ENCODE results near the gene PBX4.

DNA sequence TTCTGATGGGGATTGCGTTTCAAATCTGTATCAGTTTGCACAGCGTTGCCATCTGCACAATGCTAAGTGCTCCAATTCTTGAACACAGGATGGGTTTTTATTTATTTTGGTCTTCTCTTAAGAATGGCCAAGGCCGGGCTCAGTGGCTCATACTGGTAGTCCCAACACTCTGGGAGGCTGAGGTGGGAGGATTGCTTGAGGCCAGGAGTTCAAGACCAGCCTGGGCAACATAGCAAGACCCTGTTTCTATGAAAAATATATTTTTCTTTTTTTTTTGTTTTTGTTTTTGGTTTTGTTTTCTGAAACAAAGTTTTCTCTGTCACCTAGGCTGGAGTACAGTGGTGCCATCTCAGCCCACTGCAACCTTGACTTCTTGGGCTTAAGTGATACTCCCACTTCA is 95.3 kb downstream of the PBX4 start:
- TF ChIP-seq, protein P1, sequence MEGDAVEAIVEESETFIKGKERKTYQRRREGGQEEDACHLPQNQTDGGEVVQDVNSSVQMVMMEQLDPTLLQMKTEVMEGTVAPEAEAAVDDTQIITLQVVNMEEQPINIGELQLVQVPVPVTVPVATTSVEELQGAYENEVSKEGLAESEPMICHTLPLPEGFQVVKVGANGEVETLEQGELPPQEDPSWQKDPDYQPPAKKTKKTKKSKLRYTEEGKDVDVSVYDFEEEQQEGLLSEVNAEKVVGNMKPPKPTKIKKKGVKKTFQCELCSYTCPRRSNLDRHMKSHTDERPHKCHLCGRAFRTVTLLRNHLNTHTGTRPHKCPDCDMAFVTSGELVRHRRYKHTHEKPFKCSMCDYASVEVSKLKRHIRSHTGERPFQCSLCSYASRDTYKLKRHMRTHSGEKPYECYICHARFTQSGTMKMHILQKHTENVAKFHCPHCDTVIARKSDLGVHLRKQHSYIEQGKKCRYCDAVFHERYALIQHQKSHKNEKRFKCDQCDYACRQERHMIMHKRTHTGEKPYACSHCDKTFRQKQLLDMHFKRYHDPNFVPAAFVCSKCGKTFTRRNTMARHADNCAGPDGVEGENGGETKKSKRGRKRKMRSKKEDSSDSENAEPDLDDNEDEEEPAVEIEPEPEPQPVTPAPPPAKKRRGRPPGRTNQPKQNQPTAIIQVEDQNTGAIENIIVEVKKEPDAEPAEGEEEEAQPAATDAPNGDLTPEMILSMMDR (IDR thresholded peaks at IDR 0.05), result no peak
- no peak for TF ChIP-seq POLR2A (IDR thresholded peaks at IDR 0.05)
